Thyroid gland (tissue), 4 donors: ENCODE results near the gene EBF3.

ENCODE experiments used
- CTCF ChIP-seq, 6 experiments: fragments of 200-600 bp in 3 of 6; fragments of 450-650 bp in 3 of 6; sonication (generic) in 3 of 6; IDR thresholded peaks; one replicate each; pipeline ENCODE4 v1.5.1; 2016 to 2019; ENCODE audit warnings: antibody characterized with exemption in 6 of 6, mild to moderate bottlenecking in 2 of 6, inconsistent platforms in 1 of 6, moderate library complexity in 1 of 6
- POLR2A ChIP-seq, 2 donors: fragments of 450-650 bp; IDR thresholded peaks; one replicate each; pipeline ENCODE4 v1.6.1; 2017; ENCODE audit warnings: antibody characterized with exemption in 2 of 2, mild to moderate bottlenecking in 2 of 2, moderate library complexity in 1 of 2

GRCh38 chr10:129896860-129897200, 67.2 kb downstream of the EBF3 start:
- no peak for TF ChIP-seq CTCF (IDR thresholded peaks at IDR 0.05)
- TF ChIP-seq POLR2A (IDR thresholded peaks at IDR 0.05), result no peak
